Transverse colon (tissue), 3 donors: ENCODE results near the gene OR6B3.

Source experiments
- CTCF ChIP-seq, 5 experiments: fragments of 200-600 bp in 3 of 5; fragments of 450-650 bp in 2 of 5; sonication (generic) in 3 of 5; IDR thresholded peaks; 1 replicate in 2 of 5; 2 replicates in 3 of 5; pipeline ENCODE4 v1.5.1; 2016 to 2017; ENCODE audit warnings: antibody characterized with exemption in 5 of 5, inconsistent platforms in 3 of 5, mild to moderate bottlenecking in 2 of 5, moderate library complexity in 1 of 5
- POLR2A ChIP-seq: fragments of 450-650 bp; IDR thresholded peaks from one replicate; pipeline ENCODE4 v1.6.1; 2016; ENCODE audit warnings: antibody characterized with exemption, mild to moderate bottlenecking, moderate library complexity

GRCh38 chr2:240037358-240037757 is 16.0 kb downstream of the OR6B3 start:
- TF ChIP-seq CTCF (IDR thresholded peaks at IDR 0.05) (no peak), POLR2A (no peak)
